NCI-H187 (cell line): ENCODE measurements around the gene SIPA1.

ENCODE experiments used
- DNase-seq, 2 experiments: peaks; one replicate each; lab custom pipeline; 2025; lab: John Stamatoyannopoulos, UW

The SIPA1 gene

GRCh38 chr11:65607614-65608426 is 30.1 kb upstream of the SIPA1 start:
- no peak for DNase-seq

GRCh38 chr11:65609229-65609628 is 28.7 kb upstream of the SIPA1 start:
- DNase-seq: no peak

- no peak for DNase-seq
Measured at GRCh38 chr11:65609665-65610064, 28.2 kb upstream of the SIPA1 start.

GRCh38 chr11:65610404-65610803 is 27.5 kb upstream of the SIPA1 start:
- no peak for DNase-seq

GRCh38 chr11:65611028-65611757 is 26.7 kb upstream of the SIPA1 start:
- DNase-seq: no peak

GRCh38 chr11:65611758-65612603 is 25.9 kb upstream of the SIPA1 start:
- DNase-seq: no peak

- no peak for DNase-seq
Measured at GRCh38 chr11:65612691-65613090, 25.2 kb upstream of the SIPA1 start.

- DNase-seq: no peak
Measured at GRCh38 chr11:65613091-65613928, 24.6 kb upstream of the SIPA1 start.

- DNase-seq: peak; percentile 99 to 100
Measured at GRCh38 chr11:65615229-65615949, 22.5 kb upstream of the SIPA1 start, which contains the start of gene PCNX3. PCNX3 (plus strand) TSS chr11:65615776; CDS start chr11:65616312, 536 bp downstream.

GRCh38 chr11:65615950-65616574 is 21.8 kb upstream of the SIPA1 start:
- no peak for DNase-seq

GRCh38 chr11:65616575-65617001 is 21.3 kb upstream of the SIPA1 start:
- DNase-seq: no peak

GRCh38 chr11:65617136-65617850 is 20.6 kb upstream of the SIPA1 start:
- no peak for DNase-seq

GRCh38 chr11:65617990-65618751 is 19.7 kb upstream of the SIPA1 start:
- no peak for DNase-seq

- DNase-seq: no peak
Measured at GRCh38 chr11:65618763-65619162, 19.1 kb upstream of the SIPA1 start.

- DNase-seq: no peak
Measured at GRCh38 chr11:65619281-65619928, 18.5 kb upstream of the SIPA1 start.

GRCh38 chr11:65620666-65621065 is 17.2 kb upstream of the SIPA1 start:
- no peak for DNase-seq

- DNase-seq: no peak
Measured at GRCh38 chr11:65621460-65621859, 16.4 kb upstream of the SIPA1 start.

GRCh38 chr11:65622011-65622410 is 15.9 kb upstream of the SIPA1 start:
- DNase-seq: no peak
